GM19324 (cell line): ENCODE results near the gene YRDC.
"Not testable (repeated sequence)": the region's sequence is repeated elsewhere in the genome, so short reads cannot be mapped to it uniquely, and the experiment has no call there.

Experiments used
- ATAC-seq: cut with Tn5 transposase; IDR thresholded peaks from one replicate; pipeline ENCODE4 v1.9.1; 2021; ENCODE audit warnings: mild to moderate bottlenecking, moderate library complexity; ENCODE audit not compliant: unreplicated experiment, low FRiP score

YRDC gene

DNA sequence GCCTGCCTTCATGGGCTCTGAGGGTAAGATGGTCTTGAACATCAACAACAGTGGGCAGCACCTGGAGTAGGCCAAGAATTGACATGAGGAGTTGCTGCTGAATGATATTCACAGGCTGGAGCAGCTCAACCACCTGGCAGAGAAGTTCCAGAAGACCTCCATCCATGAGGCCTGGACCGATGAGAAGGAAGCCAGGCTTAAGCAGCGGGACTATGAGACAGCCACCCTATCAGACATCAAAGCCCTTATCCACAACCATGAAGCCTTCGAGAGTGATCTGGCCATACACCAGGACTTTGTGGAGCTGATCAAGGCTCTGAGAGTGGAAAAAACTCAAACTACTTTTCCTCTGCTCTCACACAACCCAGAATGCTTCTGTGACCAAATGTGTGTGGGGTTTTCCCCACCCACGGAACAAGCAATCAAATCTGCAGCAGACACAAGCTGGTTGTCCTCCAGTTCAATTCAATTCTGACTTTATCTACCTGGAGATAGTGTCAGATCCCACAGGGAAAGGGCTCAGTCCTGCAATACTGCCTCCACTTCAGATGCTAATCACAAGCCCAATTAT lies 31.0 kb downstream of the YRDC start:
- no peak for ATAC-seq

DNA sequence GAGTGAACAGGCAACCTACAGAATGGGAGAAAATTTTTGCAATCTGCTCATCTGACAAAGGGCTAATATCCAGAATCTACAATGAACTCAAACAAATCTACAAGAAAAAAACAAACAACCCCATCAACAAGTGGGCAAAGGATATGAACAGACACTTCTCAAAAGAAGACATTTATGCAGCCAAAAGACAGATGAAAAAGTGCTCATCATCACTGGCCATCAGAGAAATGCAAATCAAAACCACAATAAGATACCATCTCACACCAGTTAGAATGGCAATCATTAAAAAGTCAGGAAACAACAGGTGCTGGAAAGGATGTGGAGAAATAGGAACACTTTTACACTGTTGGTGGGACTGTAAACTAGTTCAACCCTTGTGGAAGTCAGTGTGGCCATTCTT lies 36.6 kb downstream of the YRDC start:
- ATAC-seq = not testable (repeated sequence)

DNA sequence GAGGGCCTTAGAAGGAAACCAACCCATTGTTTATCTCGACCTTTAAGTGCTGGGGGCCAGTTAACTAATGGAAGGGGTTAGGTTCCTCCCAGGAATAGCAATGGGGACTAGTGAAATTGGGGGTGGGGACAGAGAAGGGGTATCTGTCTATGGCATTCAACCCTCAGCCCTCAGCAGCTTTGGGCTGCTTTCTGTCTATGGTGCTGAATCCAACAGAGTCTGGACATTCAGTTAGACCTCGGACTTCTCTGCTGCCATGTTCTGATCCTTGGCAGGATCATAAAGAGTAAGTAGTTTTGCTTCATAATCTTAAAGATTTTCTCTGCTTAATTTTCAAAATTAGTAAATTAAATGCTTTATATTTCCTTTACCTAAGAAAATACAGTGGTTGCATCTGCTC lies 40.5 kb downstream of the YRDC start:
- no peak for ATAC-seq

DNA sequence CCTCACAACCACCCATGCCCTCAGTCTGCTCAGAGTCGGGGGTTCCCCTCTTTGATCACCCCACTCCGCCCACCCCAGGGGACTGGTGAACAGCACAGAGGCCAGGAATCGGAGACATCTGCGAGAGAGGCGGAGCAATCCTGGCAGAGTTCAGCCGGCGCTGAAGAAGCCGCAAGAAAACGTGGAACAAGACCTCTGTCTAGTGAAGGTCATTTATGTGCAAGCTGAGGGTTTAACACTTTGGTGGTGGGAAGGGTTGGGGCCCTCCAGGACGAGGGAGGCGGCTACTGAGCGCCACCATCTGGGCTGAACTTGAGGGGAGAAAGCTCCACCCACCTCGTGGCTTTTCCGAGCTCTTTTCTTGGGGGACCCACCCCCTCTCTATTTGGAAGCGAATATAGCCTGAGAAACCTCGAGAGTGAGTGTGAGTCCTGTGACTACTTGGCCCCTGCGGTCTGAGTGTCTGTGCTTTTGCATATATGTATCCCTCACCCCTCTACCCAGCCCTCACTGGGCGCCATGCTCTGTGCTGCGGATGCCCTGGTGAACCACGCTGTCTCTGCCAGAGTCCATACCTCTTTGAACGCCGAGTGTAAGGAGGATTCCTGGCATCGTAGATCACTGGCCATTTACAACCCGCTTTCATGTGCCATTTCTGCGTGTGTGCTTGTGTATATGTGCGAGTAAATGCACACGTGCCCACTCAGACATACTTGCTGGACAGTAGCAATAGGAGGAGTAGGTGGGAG lies 41.9 kb downstream of the YRDC start:
- no peak for ATAC-seq

DNA sequence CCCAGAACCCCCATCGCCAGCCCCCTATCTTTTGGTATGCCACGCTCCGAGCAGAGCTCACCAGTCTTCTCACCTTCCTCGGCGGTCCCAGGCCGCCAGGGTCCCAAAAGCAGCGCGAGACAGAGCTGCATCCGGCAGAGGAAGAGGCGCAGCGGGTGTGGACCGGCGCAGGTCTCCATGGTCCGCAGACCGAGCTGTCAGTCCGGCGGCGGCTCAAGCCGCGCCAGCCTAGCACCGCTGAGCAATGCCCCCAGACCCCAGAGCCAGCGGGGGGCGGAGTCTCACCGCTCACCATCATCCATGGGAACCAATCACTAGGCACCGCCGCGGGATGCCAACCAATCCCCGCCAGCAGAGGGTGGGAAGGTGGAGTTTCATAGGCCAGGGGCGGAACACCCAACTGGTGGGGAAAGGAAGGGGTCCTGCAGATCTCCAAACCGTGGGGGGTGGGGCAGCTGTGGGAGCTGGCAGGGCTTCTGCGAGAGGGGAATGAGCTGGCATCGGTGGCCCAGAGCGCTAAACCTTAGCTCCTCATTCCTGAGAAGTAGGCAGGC lies 43.0 kb downstream of the YRDC start, which contains the start of gene EPHA10:
Gene EPHA10, minus strand, starts transcription at position 233 of the 554 bp plus-strand sequence. Its CDS starts 54 bp downstream, at position 179.
- ATAC-seq = no peak

DNA sequence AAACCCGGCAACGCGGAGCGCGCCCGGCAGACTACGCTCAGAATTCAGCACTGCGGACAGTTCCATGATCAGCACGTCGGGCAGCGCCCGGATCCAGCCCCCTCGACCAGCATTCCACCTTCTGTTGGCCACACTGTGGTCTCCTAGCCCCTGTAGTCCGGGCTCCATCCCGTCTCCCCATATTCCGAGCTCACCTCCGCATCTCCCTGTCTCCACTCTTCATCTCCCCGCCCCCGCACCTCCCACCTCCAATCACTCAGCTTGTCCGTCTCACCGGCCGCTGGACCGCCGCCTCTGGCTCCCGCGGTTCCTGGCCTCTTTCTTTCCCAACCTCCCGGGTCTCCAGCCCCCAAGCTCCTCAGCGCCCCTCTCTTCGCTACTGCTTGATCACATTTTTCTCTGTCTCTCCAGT lies 43.6 kb downstream of the YRDC start:
- no peak for ATAC-seq

DNA sequence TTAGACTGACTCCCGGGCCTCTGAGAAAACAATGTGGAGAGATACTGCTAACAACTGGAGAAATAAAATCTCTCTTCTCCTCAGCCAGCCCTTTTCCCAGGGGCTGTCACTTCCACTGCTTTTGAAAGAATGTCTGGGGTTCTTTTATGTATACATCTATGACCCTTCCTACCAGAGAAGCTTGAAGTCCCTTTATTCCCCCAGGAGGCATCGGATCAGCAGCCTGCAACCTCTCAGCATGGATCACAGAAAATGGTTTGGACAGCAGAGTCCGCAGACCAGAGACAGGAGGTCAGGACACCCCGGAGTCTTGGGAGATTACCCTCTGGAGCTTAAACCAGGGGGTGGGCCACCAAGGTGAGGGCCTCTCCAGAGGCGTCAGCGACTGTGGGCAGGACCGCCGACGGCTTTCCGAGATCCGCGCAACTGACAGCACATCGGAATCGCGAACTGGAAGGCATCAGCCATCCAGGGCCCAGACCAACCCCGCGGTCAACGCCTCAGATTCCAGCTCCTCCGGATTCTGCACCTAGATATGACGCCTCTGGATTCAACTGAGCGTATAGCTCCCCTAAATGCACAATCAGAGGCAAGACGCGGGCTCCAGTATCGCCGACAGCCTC lies 44.1 kb downstream of the YRDC start:
- ATAC-seq = no peak

DNA sequence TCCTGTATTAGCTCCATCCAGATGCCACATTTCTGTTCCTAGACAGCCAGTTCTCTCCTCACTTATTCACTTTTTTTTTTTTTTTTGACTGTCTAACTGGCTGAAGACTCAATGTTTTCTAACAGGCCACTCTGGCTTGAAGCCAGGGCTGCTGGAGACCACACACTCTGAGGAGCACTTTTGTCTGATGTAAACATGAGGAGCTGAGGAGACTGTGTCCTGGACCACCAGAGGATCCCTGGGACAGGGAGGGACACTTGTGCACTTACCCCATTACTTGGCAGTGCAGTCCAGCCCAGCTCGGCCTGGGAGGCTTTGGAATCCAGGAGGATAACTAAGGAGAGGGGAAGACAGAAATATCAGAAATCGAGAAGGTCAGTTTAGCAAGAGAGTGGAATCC lies 45.5 kb downstream of the YRDC start:
- no peak for ATAC-seq

DNA sequence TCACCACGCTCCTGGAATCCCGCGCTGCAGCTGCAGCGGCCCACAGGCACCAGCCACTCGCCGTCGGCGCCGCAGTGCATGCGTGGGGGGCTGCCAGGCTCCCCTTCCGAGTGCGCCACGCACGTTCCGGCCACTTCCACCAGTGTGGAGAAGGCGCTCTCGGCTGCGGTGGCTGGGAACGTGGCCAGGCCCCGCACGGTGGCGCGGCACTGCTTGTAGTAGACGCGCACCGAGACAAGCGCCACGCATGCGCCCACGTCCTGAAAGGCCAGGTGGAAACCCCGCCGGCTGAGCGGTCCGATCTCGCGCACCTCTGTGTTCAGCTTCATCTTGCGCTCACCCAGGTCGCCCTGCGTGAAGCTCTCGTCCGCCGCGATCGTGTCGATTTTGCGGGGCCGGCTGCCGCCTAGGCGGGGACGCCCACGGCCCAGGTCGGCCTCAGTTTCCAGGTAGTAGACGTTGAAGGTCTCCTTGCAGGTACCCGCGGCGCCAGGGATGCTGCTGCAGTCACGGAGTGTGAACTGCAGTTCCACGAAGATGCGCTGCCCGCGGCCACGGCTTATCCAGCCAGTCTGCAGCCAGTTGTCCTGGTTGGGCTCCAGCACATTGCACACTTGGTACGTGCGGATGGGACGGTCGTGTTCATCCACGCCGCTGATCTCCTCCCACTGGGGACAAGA lies 46.5 kb downstream of the YRDC start:
- ATAC-seq = no peak

DNA sequence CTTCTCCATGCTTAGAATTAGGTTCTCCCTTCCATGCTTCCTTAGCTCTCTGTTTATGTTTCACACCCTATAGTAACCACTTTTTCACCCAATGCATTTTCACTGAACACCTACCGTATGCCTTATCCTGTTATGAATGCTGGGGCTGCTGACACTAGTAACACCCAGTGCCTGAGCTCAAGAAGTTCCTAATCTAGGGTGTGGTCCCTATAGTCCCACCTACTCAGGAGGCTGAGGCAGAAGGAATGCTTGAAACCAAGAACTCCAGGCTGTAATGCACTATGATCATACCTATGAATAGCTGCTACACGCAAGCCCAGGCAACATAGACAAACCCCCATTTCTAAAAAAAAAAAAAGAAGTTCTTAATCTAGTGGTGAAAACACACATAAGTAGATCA lies 48.6 kb downstream of the YRDC start:
- ATAC-seq = no peak

DNA sequence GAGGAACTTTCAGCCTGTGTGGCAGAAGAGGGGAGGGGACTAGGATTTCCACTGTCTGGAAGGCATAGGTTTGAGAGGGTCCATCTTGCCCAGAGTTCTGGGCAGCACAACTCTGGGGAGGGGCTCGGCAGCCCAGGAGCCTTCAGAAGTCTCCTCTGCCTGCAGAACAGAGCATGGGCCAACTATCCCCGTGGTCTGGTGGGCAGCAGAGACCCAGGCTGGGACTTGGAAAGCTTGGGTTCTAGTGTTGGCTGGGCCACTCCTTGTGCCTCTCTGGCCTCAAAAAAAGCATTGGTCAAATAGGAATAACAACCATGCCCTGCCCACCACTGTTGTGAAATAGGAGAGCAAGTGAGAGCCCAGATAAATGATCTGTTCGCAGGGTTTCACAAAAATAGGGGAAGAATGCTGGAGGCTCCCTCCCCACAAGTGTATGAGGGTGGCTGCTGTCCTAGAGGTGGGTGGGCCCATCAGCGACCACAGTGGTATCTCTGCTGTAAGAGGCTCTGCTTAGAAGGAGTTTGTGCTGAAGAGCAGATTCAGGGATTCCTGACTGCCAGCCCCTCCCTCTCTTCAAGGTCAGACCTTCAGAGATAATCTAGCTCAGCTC lies 52.0 kb downstream of the YRDC start:
- ATAC-seq = no peak

DNA sequence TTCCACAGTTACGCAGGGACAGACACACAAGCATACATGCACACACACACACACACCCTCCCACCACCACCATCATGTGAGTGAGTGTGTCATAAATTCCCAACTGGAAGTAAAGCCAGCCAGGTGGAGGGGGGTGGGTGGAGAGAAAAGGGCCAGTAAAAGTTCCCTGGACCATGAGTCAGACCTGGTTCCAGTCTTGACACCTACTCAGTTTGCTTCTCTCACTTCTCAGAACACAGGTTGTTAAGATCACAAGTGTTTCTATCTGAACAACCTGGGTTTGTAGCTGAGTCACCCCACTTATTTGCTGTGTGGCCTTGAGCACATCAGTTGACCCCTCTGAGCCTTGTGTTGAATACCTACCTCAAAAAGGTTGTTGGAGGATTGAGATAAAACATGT lies 52.7 kb downstream of the YRDC start:
- no peak for ATAC-seq

DNA sequence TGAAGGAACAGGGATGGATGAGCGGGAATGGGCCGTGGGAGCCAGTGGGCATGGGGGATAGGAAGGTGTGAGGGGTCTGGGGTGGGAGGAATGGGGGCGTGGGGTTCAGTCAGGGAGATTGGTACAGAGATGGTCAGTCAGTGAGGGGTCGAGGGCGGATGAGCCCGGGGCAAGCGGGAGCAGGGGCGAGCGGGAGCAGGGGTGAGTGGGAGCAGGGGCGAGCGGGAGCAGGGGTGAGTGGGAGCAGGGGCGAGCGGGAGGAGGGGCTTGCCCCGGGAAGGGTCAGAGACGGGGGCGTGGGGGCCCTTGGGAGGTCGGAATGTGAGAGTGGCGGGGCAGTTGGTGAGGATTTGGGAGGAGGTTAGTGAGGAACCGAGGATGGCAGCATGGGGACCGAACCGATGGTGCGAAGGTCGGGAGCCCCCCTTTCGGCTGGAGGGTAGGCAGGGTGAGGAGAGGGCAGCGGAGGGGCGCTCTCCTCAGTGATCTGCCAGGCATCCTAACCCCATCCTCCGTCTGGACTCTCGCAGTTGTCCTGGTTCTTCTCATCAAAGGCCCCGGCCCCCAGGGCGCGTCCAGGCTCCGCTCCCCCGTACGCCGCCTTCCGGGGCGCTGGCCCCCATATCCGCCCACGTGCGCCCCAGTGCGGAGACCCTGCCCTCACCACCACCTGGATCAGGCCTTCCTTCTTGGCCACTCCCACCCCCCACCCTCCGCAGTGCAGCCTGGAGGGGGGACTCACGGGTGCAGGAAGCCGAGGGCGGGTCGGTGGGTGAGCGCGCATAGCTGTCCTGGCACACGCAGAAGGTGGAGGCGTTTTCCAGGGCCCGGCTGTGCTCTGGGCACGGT lies 54.3 kb downstream of the YRDC start:
- no peak for ATAC-seq
